ENCODE results near the gene RAB40C.

DNA sequence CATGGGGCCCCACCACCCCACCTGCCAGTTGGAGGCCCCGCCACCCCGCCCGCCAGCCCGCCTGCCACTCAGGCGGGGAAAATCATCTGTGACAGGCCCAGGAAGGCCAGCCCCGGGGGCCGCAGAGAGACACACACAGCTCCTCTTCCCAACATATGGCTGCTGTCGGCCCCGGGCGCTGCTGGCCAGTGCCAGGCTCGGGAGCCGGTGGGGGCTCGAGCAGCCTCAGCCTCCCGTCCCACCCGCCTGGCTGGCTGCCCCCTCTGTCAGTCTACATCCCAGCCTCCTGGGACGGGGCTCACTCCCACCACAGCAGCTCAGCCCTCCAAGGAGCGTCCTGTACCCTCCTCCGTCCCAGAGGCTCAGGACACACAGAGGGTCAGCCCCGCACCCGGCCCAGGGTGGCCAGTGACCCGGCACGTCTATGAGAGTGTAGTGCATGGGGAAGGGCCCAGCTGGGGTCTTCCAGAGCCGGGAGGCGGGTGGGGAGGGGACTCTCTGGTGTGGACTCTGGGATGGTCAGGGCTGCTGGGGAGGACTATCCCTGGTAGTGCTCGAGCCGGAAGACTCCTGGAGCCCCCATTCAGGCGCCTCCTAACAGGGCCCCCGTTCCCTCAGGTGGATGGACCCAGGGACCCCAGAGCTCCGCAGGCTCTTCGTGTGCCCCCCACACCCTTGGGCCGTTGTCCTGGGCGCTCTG lies 33.2 kb upstream of the RAB40C start:
- TF ChIP-seq, protein P1, sequence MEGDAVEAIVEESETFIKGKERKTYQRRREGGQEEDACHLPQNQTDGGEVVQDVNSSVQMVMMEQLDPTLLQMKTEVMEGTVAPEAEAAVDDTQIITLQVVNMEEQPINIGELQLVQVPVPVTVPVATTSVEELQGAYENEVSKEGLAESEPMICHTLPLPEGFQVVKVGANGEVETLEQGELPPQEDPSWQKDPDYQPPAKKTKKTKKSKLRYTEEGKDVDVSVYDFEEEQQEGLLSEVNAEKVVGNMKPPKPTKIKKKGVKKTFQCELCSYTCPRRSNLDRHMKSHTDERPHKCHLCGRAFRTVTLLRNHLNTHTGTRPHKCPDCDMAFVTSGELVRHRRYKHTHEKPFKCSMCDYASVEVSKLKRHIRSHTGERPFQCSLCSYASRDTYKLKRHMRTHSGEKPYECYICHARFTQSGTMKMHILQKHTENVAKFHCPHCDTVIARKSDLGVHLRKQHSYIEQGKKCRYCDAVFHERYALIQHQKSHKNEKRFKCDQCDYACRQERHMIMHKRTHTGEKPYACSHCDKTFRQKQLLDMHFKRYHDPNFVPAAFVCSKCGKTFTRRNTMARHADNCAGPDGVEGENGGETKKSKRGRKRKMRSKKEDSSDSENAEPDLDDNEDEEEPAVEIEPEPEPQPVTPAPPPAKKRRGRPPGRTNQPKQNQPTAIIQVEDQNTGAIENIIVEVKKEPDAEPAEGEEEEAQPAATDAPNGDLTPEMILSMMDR (IDR thresholded peaks at IDR 0.05; ENCODE audit: poor library complexity): no peak
- no peak for TF ChIP-seq EZH2 (IDR thresholded peaks at IDR 0.05; ENCODE audit: borderline replicate concordance)

All from hepatocyte (in vitro differentiated cells).